HG02623 (cell line): ENCODE results near the gene R3HDM4.
"Not testable (repeated sequence)": the region's sequence is repeated elsewhere in the genome, so short reads cannot be mapped to it uniquely, and the experiment has no call there.

ENCODE experiments used
- ATAC-seq: cut with Tn5 transposase; IDR thresholded peaks from one replicate; pipeline ENCODE4 v1.9.1; 2021; ENCODE audit warnings: moderate library complexity; ENCODE audit not compliant: unreplicated experiment

The R3HDM4 gene

GRCh38 chr19:861756-862580, 51.1 kb downstream of the R3HDM4 start:
- no peak for ATAC-seq

GRCh38 chr19:861141-861755, 51.8 kb downstream of the R3HDM4 start:
- ATAC-seq, result no peak

- ATAC-seq, result no peak
These were observed 53.9 kb downstream of the R3HDM4 start, which contains the start of gene CFD for GRCh38 chr19:858868-859843. Gene CFD, plus strand, starts transcription at chr19:859664. Its CDS starts 26 bp downstream, at chr19:859690.

GRCh38 chr19:858284-858683, 54.7 kb downstream of the R3HDM4 start:
- ATAC-seq, result no peak

GRCh38 chr19:855566-856120, 57.4 kb downstream of the R3HDM4 start:
- ATAC-seq, result no peak

- ATAC-seq, result no peak
These were observed 57.9 kb downstream of the R3HDM4 start for GRCh38 chr19:855142-855541.

- ATAC-seq, result no peak
These were observed 58.5 kb downstream of the R3HDM4 start for GRCh38 chr19:854549-854948.

GRCh38 chr19:853614-854220, 59.3 kb downstream of the R3HDM4 start:
- ATAC-seq, result not testable (repeated sequence)

GRCh38 chr19:853014-853585, 59.9 kb downstream of the R3HDM4 start:
- ATAC-seq, result no peak

- ATAC-seq, result no peak
These were observed 60.6 kb downstream of the R3HDM4 start, which contains the start of gene ELANE for GRCh38 chr19:852136-853013. Gene ELANE, plus strand, starts transcription at chr19:852303. Its CDS starts 26 bp downstream, at chr19:852329.

GRCh38 chr19:850979-851335, 62.1 kb downstream of the R3HDM4 start:
- ATAC-seq, result no peak

- no peak for ATAC-seq
These were observed 62.6 kb downstream of the R3HDM4 start for GRCh38 chr19:850221-850978.

- not testable (repeated sequence) for ATAC-seq
These were observed 63.8 kb downstream of the R3HDM4 start for GRCh38 chr19:849195-849594.

- ATAC-seq, result no peak
These were observed 64.6 kb downstream of the R3HDM4 start for GRCh38 chr19:848386-848921.
